Nephron (organoid): ENCODE results near the gene SUN1.

Experiments
- H3K27ac Mint-ChIP-seq, 3 experiments: 2 replicates each; pipeline ENCODE4 v1.8.0; 2020; ENCODE audit warnings: mixed read lengths in 3 of 3, mild to moderate bottlenecking in 2 of 3, moderate library complexity in 1 of 3
- H3K27me3 Mint-ChIP-seq: 2 replicates; pipeline ENCODE4 v1.8.0; 2021; ENCODE audit warnings: low read depth, mild to moderate bottlenecking, moderate library complexity, mixed read lengths
- H3K36me3 Mint-ChIP-seq: 2 replicates; pipeline ENCODE4 v1.8.0; 2020; ENCODE audit warnings: low read depth, mixed read lengths
- H3K4me1 Mint-ChIP-seq: 2 replicates; pipeline ENCODE4 v1.8.0; 2020; ENCODE audit warnings: mixed read lengths
- H3K4me3 Mint-ChIP-seq, 3 experiments: 2 replicates each; pipeline ENCODE4 v1.8.0; 2020; ENCODE audit warnings: mild to moderate bottlenecking in 3 of 3, mixed read lengths in 3 of 3, moderate library complexity in 2 of 3
- H3K9me3 Mint-ChIP-seq: 2 replicates; pipeline ENCODE4 v1.8.0; 2020; ENCODE audit warnings: mixed read lengths
- TF ChIP-seq, protein P1 (sequence below), 3 experiments: fragments of 200-600 bp; sonication (generic); IDR thresholded peaks; one replicate each; pipeline ENCODE4 v1.5.0; 2021; ENCODE audit warnings: antibody characterized with exemption in 3 of 3; ENCODE audit not compliant: unreplicated experiment in 3 of 3

SUN1 gene

DNA sequence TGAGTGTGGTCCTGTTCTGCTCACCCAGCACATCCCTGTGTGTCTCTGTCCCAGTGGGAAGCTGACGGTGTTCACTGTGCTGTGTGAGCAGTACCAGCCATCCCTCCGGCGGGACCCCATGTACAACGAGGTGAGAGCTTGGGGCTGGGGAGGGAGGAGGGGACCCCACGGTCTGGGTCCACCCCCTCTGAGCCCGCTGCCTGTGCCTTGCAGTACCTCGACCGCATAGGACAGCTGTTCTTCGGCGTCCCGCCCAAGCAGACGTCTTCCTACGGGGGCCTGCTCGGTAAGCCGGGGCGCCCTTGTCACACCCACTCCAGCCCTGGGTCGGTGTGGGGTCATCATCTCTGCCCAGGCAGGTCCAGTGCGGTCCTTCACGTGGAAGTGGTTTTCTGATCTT lies 61.4 kb downstream of the SUN1 start:
- Mint-ChIP-seq H3K36me3 (peaks cover 42% of the 10 kb centered on the region), H3K4me3 (no peak overlapping the region), H3K4me1 (no peaks in the 10 kb centered on the region), H3K27ac (no peak overlapping the region), H3K27me3 (no peaks in the 10 kb centered on the region), H3K9me3 (no peaks in the 10 kb centered on the region)
- TF ChIP-seq, protein P1, sequence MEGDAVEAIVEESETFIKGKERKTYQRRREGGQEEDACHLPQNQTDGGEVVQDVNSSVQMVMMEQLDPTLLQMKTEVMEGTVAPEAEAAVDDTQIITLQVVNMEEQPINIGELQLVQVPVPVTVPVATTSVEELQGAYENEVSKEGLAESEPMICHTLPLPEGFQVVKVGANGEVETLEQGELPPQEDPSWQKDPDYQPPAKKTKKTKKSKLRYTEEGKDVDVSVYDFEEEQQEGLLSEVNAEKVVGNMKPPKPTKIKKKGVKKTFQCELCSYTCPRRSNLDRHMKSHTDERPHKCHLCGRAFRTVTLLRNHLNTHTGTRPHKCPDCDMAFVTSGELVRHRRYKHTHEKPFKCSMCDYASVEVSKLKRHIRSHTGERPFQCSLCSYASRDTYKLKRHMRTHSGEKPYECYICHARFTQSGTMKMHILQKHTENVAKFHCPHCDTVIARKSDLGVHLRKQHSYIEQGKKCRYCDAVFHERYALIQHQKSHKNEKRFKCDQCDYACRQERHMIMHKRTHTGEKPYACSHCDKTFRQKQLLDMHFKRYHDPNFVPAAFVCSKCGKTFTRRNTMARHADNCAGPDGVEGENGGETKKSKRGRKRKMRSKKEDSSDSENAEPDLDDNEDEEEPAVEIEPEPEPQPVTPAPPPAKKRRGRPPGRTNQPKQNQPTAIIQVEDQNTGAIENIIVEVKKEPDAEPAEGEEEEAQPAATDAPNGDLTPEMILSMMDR (IDR thresholded peaks at IDR 0.05; ENCODE audit: unreplicated experiment in 3 of 3), result no peak

DNA sequence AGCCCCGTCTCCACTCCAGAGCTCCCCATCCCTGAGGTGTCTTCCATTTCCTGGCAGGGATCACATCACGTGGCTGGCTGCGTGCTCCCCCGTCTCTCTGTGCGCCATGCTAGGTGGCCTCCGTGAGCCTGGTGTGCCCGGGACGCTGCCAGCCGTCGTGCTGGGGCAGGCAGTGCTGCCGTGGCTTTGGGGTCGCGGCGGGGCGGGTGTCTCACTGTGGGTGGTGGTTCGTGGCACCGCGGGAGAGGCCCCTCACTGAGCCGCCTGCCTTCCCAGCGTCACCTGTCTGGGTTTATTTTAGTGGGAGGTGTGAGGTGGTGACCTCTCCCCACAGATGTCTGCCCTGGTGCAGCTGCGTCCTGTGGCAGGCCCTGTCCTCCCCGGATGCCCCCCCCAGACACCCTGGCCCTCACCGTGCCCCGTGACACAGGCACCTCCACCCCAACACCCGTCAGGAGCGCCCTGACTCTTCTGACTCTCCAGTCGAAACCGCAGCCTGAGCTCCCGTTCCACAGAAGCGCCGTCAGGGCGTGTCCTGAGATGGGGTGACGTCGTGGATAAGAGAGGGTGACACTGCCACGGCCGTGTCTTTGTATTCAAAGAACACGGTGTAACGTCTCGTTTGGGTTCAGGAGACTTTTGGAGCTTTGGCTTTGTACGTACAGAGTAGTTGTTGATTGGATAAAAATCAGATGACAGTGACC lies 62.0 kb downstream of the SUN1 start:
- no peaks in the 10 kb centered on the region for H3K27me3 Mint-ChIP-seq
- H3K9me3 Mint-ChIP-seq, result no peaks in the 10 kb centered on the region
- TF ChIP-seq, protein P1 (IDR thresholded peaks at IDR 0.05; ENCODE audit: unreplicated experiment in 3 of 3), result no peak
- no peaks in the 10 kb centered on the region for H3K4me1 Mint-ChIP-seq
- H3K4me3 Mint-ChIP-seq, result no peak overlapping the region
- peaks cover 39% of the 10 kb centered on the region for H3K36me3 Mint-ChIP-seq
- no peak overlapping the region for H3K27ac Mint-ChIP-seq

DNA sequence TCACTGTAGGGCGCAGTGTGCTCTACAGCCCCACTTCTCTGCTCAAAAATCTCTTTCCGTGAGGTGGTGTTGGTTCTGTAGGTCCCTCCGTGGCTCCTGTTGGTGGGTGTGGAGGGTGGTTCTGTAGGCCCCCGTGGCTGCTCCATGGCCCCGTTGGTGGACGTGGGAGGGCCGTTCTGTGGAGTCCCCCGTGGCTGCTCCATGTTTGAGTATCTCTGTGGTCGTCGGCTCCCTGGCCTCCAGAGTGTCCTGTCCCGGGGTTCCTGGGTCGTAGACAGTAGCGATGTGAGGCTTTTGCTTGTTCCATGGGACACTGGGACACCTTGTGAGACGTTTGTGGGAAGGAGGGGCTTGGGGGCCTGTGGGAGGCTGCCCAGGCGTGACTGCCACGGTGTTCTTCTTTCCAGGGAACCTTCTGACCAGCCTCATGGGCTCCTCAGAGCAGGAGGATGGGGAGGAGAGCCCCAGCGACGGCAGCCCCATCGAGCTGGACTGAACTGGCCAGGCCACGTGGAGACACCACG lies 62.7 kb downstream of the SUN1 start:
- Mint-ChIP-seq H3K4me3 (no peak overlapping the region), H3K9me3 (no peaks in the 10 kb centered on the region), H3K27ac (no peak overlapping the region), H3K4me1 (no peaks in the 10 kb centered on the region), H3K27me3 (no peaks in the 10 kb centered on the region), H3K36me3 (peaks cover 39% of the 10 kb centered on the region)
- TF ChIP-seq, protein P1 (IDR thresholded peaks at IDR 0.05; ENCODE audit: unreplicated experiment in 3 of 3), result no peak

DNA sequence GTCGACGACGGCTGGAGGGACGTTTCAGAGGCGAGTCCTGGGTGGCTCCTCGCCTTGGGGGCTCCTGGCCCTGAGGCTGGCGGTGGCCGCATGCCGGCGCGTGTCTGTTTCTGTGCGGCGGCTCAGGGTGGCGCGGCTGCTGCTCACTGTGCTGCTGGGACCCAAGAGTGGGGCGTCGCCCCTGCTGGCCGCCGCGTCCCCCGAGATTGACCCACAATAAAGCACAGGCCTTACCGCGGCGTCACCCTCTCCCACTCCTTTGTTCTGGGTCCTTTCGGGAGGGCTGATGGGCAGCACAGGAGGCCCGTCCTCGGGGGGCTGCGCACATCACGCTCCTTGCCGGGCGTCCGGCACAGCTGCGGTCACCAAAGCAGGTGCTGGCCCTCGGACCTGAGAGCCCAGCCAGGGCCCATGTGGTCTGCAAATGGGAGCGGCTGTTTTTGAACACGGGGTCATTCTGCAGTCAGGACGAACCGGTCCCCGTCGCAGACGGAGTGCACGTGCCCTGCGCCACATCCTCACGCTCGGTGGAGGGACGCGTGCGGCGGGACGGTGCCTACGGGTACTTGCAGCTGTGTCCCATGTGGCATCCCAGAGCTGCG lies 63.3 kb downstream of the SUN1 start:
- H3K4me1 Mint-ChIP-seq, result no peaks in the 10 kb centered on the region
- TF ChIP-seq, protein P1 (IDR thresholded peaks at IDR 0.05; ENCODE audit: unreplicated experiment in 3 of 3), result no peak
- peaks cover 36% of the 10 kb centered on the region for H3K36me3 Mint-ChIP-seq
- H3K27me3 Mint-ChIP-seq, result no peaks in the 10 kb centered on the region
- H3K27ac Mint-ChIP-seq, result no peak overlapping the region
- H3K9me3 Mint-ChIP-seq, result no peaks in the 10 kb centered on the region
- H3K4me3 Mint-ChIP-seq, result no peak overlapping the region

DNA sequence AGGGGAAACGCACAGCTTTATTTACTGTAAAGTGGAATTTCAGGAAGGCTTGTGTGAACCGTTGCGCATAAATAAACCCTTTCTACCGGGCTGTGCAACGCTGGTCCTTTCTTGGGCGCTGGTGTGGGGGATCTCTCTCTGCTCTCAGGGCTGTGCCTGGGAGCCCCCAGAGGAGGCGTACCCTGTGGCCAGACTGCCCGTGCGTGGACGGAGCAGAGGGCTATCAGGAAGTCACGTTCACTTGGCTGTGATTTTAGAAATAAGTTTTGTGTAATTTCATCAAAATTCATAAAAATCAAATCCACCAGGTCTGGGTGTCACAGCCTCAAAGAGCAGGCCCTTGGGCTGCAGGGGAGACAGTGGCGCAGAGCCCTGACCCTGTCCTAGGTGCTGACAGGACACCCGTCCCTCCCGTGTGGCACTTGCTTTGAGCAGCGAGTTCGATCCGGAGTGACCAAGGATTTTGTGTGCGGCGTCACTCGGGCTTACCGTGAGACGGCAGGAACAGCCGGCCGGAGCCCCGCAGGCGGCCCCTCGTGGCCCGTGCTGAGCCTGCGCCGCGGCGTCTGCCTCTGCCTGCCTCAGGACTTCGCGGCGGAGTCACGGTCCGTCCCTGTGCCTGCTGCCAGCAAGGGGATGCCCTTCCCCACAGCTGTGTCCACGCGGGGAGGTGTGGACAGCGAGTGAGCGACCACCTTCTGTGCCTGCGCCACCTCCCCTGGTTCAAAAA lies 64.2 kb downstream of the SUN1 start:
- peaks cover 33% of the 10 kb centered on the region for H3K36me3 Mint-ChIP-seq
- no peak overlapping the region for H3K27ac Mint-ChIP-seq
- no peaks in the 10 kb centered on the region for H3K4me1 Mint-ChIP-seq
- H3K9me3 Mint-ChIP-seq, result no peaks in the 10 kb centered on the region
- no peak overlapping the region for H3K4me3 Mint-ChIP-seq
- no peaks in the 10 kb centered on the region for H3K27me3 Mint-ChIP-seq
- TF ChIP-seq, protein P1 (IDR thresholded peaks at IDR 0.05; ENCODE audit: unreplicated experiment in 3 of 3), result no peak
